Measurements from ENCODE around the gene ELOVL7. TPM values are rescaled to one million over a fixed set of nuclear protein-coding genes. Genes with fewer than 3 reads are reported as not detected.

The ELOVL7 gene
- total RNA-seq, 1 experiment from 2014 or later: 20.0 TPM

DNA sequence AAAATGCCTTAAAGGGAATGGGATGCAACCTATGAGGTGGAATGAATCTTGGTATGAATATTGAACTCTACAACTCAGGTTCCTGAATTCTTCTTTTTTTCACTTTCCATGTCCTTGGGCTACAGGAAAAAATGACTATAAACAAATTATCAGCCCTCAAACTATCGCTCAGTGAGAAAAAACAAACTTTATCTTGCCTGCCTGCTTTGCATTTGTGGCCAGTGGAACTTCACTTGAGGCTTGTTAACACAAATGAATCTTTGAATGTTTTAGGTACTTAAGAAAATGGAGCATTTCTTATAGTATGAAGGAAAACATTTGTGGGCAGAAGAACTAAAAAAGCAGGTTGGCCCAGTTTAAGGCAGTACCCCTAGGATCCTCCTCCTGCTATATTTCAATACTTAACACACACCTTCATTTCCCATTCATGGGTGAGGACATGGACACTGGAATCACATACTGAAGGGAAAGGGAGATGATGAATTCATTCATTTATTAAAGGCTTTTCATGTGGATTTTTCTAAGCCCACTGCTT lies 34.1 kb downstream of the ELOVL7 start (continued):
- TF ChIP-seq EZH2phosphoT487 (IDR thresholded peaks at IDR 0.05; ENCODE audit: borderline replicate concordance) (no peak), EZH2 (IDR thresholded peaks at IDR 0.05) (no peak), TCF7L2 (IDR thresholded peaks at IDR 0.05; ENCODE audit: borderline replicate concordance, extremely low read depth, insufficient read depth, insufficient read length) (no peak)

DNA sequence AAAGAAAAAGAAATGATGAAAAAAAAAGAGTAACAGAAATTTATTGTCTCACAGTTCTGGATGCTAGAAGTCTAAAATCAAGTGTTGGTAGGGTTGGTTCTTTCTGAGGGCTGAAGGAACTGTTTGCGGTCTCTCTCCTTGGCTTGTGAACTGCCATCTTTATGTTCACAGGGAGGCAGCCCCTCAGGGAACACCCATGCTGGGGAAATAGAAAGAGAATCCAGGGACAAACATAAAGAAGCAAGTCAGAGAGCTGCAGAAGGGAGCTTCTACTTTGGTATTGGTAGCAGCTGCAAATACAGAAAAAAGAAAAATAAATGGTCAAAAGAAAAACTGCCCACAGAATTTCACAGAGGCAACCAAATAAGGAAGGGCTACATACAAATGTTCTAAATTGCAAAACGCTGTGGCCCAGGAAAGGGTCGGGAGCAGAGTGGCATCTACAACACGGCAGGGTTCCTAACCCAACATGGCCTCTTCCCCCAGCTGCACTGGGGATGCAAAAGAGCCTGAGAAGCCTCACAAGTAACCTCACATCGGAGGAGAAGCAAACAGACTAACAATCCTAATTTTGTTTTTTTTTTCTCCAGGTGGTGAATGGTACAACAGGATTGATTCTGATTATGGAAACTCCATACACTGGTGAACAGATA lies 37.4 kb downstream of the ELOVL7 start:
- intact Hi-C loops (cut with micrococcal nuclease): no loop called here
- DNase-seq (ENCODE audit: low read depth, low spot score): no peak
- H3K4me3 ChIP-seq (replicated peaks in 1 of 2; ENCODE audit: low read depth in 1 of 2, low read length in 2 of 2): no peak overlapping the region
- H3K36me3 ChIP-seq (ENCODE audit: control insufficient read depth in 1 of 2, insufficient read depth in 2 of 2, low read length in 2 of 2): no peaks in the 10 kb centered on the region
- ChIA-PET CTCF (no interaction called here), RAD21 (ENCODE audit: low non-redundant PET in 1 of 2, low total read pairs in 2 of 2, uncharacterized antibody in 2 of 2, unreplicated experiment in 2 of 2) (no interaction called here), POLR2A (no interaction called here)
- peaks cover 10 to 20% of the 10 kb centered on the region in 2 experiments for H3K4me1 ChIP-seq (ENCODE audit: control insufficient read depth in 1 of 2, insufficient read depth in 2 of 2, low read length in 2 of 2)
- no peak overlapping the region for H3K27ac ChIP-seq (ENCODE audit: low read depth, low read length)
- no peak overlapping the region for H3K4me2 ChIP-seq (ENCODE audit: low read length)
- no peaks in the 10 kb centered on the region for H3K9me2 ChIP-seq (ENCODE audit: insufficient read depth)
- no TSS peak for BruUV-seq (replicated peaks)
- ATAC-seq: no peak
- no peaks in the 10 kb centered on the region for H4K20me1 ChIP-seq (ENCODE audit: insufficient read depth)
- H3K9me3 ChIP-seq (ENCODE audit: control insufficient read depth in 1 of 2, insufficient read depth in 1 of 2, low read depth in 1 of 2, low read length in 2 of 2): no peaks in the 10 kb centered on the region
- no peaks in the 10 kb centered on the region for H3K27me3 ChIP-seq (ENCODE audit: insufficient read depth, low read length)
- H3K79me2 ChIP-seq (ENCODE audit: insufficient read depth, low read length): peaks cover 7% of the 10 kb centered on the region; the same call in 1 of the 2 replicates
- H3K9ac ChIP-seq (ENCODE audit: low read length): no peak overlapping the region
- no peak for TF ChIP-seq FOSL1 (IDR thresholded peaks at IDR 0.05; ENCODE audit: low read depth)
- no peak for TF ChIP-seq ZFX (IDR thresholded peaks at IDR 0.05)
- TF ChIP-seq ELF1 (IDR thresholded peaks at IDR 0.05; ENCODE audit: borderline replicate concordance, low read depth): no peak
- TF ChIP-seq YY1 (IDR thresholded peaks at IDR 0.05; ENCODE audit: extremely low read depth, insufficient replicate concordance, low read depth, low read length): no peak
- no peak overlapping the region for H2AFZ ChIP-seq (ENCODE audit: low read depth, low read length, poor library complexity, severe bottlenecking)

DNA sequence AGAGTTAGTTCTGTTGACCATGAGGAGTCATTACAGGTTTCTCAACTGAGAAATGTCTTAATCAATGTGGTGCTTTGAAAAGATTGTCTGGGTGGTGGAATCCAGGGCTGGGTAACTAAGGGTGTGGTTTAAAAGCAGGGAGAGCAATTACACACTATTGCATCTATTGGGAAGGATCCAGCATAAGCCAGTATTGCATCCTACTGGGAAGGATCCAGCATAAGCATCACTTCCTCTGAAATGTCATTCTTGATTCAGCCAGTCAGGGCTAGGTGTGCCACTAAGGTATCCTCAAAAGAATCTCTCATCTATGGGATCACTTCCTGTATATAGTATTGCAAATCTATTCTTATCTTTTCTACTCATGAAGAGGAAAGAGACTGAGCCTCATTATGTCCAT lies 38.6 kb downstream of the ELOVL7 start:
- POLR2A ChIA-PET: no interaction called here
- no peak overlapping the region for H3K27ac ChIP-seq (ENCODE audit: low read depth, low read length)

More for the DNA sequence above, 38.6 kb downstream of the ELOVL7 start:
- Histone ChIP-seq H4K20me1 (ENCODE audit: insufficient read depth) (no peaks in the 10 kb centered on the region), H3K9me3 (ENCODE audit: control insufficient read depth in 1 of 2, insufficient read depth in 1 of 2, low read depth in 1 of 2, low read length in 2 of 2) (no peaks in the 10 kb centered on the region), H3K4me1 (ENCODE audit: control insufficient read depth in 1 of 2, insufficient read depth in 2 of 2, low read length in 2 of 2) (peaks cover 2 to 13% of the 10 kb centered on the region in 2 experiments; a peak in 3 of 4 replicates), H3K4me2 (ENCODE audit: low read length) (no peak overlapping the region), H3K27me3 (ENCODE audit: insufficient read depth, low read length) (no peaks in the 10 kb centered on the region), H3K36me3 (ENCODE audit: control insufficient read depth in 1 of 2, insufficient read depth in 2 of 2, low read length in 2 of 2) (no peaks in the 10 kb centered on the region), H3K4me3 (replicated peaks in 1 of 2; ENCODE audit: low read depth in 1 of 2, low read length in 2 of 2) (no peak overlapping the region), H2AFZ (ENCODE audit: low read depth, low read length, poor library complexity, severe bottlenecking) (no peak overlapping the region), H3K9ac (ENCODE audit: low read length) (no peak overlapping the region), H3K9me2 (ENCODE audit: insufficient read depth) (no peaks in the 10 kb centered on the region), H3K79me2 (ENCODE audit: insufficient read depth, low read length) (peaks cover 7% of the 10 kb centered on the region; the same call in 1 of the 2 replicates)
- RAD21 ChIA-PET (ENCODE audit: low non-redundant PET in 1 of 2, low total read pairs in 2 of 2, uncharacterized antibody in 2 of 2, unreplicated experiment in 2 of 2): no interaction called here
- intact Hi-C loops (cut with micrococcal nuclease): no loop called here
- ATAC-seq (no peak), DNase-seq (ENCODE audit: low read depth, low spot score) (no peak)
- CTCF ChIA-PET: no interaction called here
- TF ChIP-seq YY1 (IDR thresholded peaks at IDR 0.05; ENCODE audit: extremely low read depth, insufficient replicate concordance, low read depth, low read length) (no peak), SP1 (IDR thresholded peaks at IDR 0.05; ENCODE audit: low read depth) (peak; percentile 32), EZH2 (IDR thresholded peaks at IDR 0.05) (no peak), CEBPB (IDR thresholded peaks at IDR 0.05; ENCODE audit: low read depth) (peak; percentile 58; the same call in 1 of the 2 replicates)
- no TSS peak for BruUV-seq (replicated peaks)
